ENCODE results near the gene APBA2. TPM values are rescaled to one million over a fixed set of nuclear protein-coding genes. Genes with fewer than 3 reads are reported as not detected.

Gene APBA2
- total and polyA plus RNA-seq, 3 donors from 2014 or later: 18.5 to 37.7 (median 29.5) TPM

GRCh38 chr15:29093065-29093435, 207.3 kb downstream of the APBA2 start:
- Histone ChIP-seq H3K4me1 (no peaks in the 10 kb centered on the region), H3K4me3 (no peak overlapping the region), H3K27ac (no peak overlapping the region), H3K36me3 (ENCODE audit: low read depth, missing control alignments) (no peaks in the 10 kb centered on the region), H3K27me3 (no peaks in the 10 kb centered on the region), H3K9me3 (no peaks in the 10 kb centered on the region)
- no peak for DNase-seq
- 96 to 97% methylated on average over 15 to 17 of the region's 17 CpGs for WGBS, 2 donors
- intact Hi-C loops (cut with DNase I; ENCODE audit: low total_unique reads): no loop called here
- no peak for TF ChIP-seq POLR2A (IDR thresholded peaks at IDR 0.05)
- TF ChIP-seq, protein P1, sequence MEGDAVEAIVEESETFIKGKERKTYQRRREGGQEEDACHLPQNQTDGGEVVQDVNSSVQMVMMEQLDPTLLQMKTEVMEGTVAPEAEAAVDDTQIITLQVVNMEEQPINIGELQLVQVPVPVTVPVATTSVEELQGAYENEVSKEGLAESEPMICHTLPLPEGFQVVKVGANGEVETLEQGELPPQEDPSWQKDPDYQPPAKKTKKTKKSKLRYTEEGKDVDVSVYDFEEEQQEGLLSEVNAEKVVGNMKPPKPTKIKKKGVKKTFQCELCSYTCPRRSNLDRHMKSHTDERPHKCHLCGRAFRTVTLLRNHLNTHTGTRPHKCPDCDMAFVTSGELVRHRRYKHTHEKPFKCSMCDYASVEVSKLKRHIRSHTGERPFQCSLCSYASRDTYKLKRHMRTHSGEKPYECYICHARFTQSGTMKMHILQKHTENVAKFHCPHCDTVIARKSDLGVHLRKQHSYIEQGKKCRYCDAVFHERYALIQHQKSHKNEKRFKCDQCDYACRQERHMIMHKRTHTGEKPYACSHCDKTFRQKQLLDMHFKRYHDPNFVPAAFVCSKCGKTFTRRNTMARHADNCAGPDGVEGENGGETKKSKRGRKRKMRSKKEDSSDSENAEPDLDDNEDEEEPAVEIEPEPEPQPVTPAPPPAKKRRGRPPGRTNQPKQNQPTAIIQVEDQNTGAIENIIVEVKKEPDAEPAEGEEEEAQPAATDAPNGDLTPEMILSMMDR (IDR thresholded peaks at IDR 0.05): no peak

- H3K4me3 ChIP-seq: no peak overlapping the region
- DNase-seq: no peak
- H3K9me3 ChIP-seq: no peaks in the 10 kb centered on the region
- 90% methylated on average over 9 to 12 of the region's 12 CpGs for WGBS, 2 donors
- H3K36me3 ChIP-seq (ENCODE audit: low read depth, missing control alignments): no peaks in the 10 kb centered on the region
- H3K4me1 ChIP-seq: no peaks in the 10 kb centered on the region
- no peaks in the 10 kb centered on the region for H3K27me3 ChIP-seq
- TF ChIP-seq, protein P1 (IDR thresholded peaks at IDR 0.05): no peak
- TF ChIP-seq POLR2A (IDR thresholded peaks at IDR 0.05): no peak
- intact Hi-C loops (cut with DNase I; ENCODE audit: low total_unique reads): no loop called here
- H3K27ac ChIP-seq: no peak overlapping the region
These were observed 208.0 kb downstream of the APBA2 start for GRCh38 chr15:29093696-29094343.

- H3K4me1 ChIP-seq: no peaks in the 10 kb centered on the region
- H3K36me3 ChIP-seq (ENCODE audit: low read depth, missing control alignments): no peaks in the 10 kb centered on the region
- TF ChIP-seq, protein P1 (IDR thresholded peaks at IDR 0.05): no peak
- TF ChIP-seq POLR2A (IDR thresholded peaks at IDR 0.05): no peak
- H3K27ac ChIP-seq: no peak overlapping the region
- DNase-seq: no peak
- 73 to 83% methylated on average over 2 of the region's 2 CpGs for WGBS, 2 donors
- H3K4me3 ChIP-seq: no peak overlapping the region
- H3K27me3 ChIP-seq: no peaks in the 10 kb centered on the region
- intact Hi-C loops (cut with DNase I; ENCODE audit: low total_unique reads): no loop called here
- no peaks in the 10 kb centered on the region for H3K9me3 ChIP-seq
These were observed 208.9 kb downstream of the APBA2 start for GRCh38 chr15:29094711-29095110.

GRCh38 chr15:29095746-29096145, 210.0 kb downstream of the APBA2 start:
- Histone ChIP-seq H3K4me1 (no peaks in the 10 kb centered on the region), H3K4me3 (no peak overlapping the region), H3K27me3 (no peaks in the 10 kb centered on the region), H3K9me3 (no peaks in the 10 kb centered on the region), H3K27ac (no peak overlapping the region), H3K36me3 (ENCODE audit: low read depth, missing control alignments) (no peaks in the 10 kb centered on the region)
- TF ChIP-seq POLR2A (IDR thresholded peaks at IDR 0.05): no peak
- TF ChIP-seq, protein P1 (IDR thresholded peaks at IDR 0.05): no peak
- 92 to 96% methylated on average over 8 to 9 of the region's 9 CpGs for WGBS, 2 donors
- no peak for DNase-seq
- intact Hi-C loops (cut with DNase I; ENCODE audit: low total_unique reads): no loop called here

- Histone ChIP-seq H3K27ac (no peak overlapping the region), H3K27me3 (no peaks in the 10 kb centered on the region), H3K36me3 (ENCODE audit: low read depth, missing control alignments) (no peaks in the 10 kb centered on the region), H3K4me3 (no peak overlapping the region), H3K4me1 (no peaks in the 10 kb centered on the region), H3K9me3 (no peaks in the 10 kb centered on the region)
- intact Hi-C loops (cut with DNase I; ENCODE audit: low total_unique reads): no loop called here
- TF ChIP-seq, protein P1 (IDR thresholded peaks at IDR 0.05): no peak
- no peak for TF ChIP-seq POLR2A (IDR thresholded peaks at IDR 0.05)
- 90 to 91% methylated on average over 14 of the region's 14 CpGs for WGBS, 2 donors
- no peak for DNase-seq
These were observed 211.4 kb downstream of the APBA2 start for GRCh38 chr15:29097168-29097567.
